Measurements from ENCODE around the gene LMCD1. TPM values are rescaled to one million over a fixed set of nuclear protein-coding genes. Genes with fewer than 3 reads are reported as not detected.

Gene LMCD1
- polyA plus RNA-seq, 3 donors = 0.09 to 0.51 TPM; not detected in 1

GRCh38 chr3:8493744-8494143 lies 7.9 kb upstream of the LMCD1 start:
- Mint-ChIP-seq H3K27ac (no peak overlapping the region), H3K36me3 (no peaks in the 10 kb centered on the region), H3K27me3 (ENCODE audit: low read depth in 3 of 3) (peaks cover 0 to 3% (median 0%) of the 10 kb centered on the region in 3 donors), H3K9me3 (peaks cover 0 to 4% (median 0%) of the 10 kb centered on the region in 7 donors), H3K4me1 (peaks cover 20% of the 10 kb centered on the region), H3K4me3 (no peak overlapping the region)
- H3K4me1 ChIP-seq (ENCODE audit: control insufficient read depth in 1 of 2, insufficient read depth in 2 of 2, low read length in 2 of 2) = peaks cover 20 to 24% of the 10 kb centered on the region in 2 donors
- TF ChIP-seq CTCF (IDR thresholded peaks at IDR 0.05) = no peak
- H3K9me3 ChIP-seq (replicated peaks in 1 of 2; ENCODE audit: control insufficient read depth in 1 of 2, insufficient read depth in 1 of 2, low read length in 2 of 2) = no peaks in the 10 kb centered on the region
- intact Hi-C loops (cut with micrococcal nuclease) = no loop called here
- no peaks in the 10 kb centered on the region for H4K20me1 ChIP-seq (ENCODE audit: insufficient read depth, low read length)
- H3K79me2 ChIP-seq (ENCODE audit: insufficient read depth, low read length) = no peaks in the 10 kb centered on the region
- no peaks in the 10 kb centered on the region for H3K36me3 ChIP-seq (replicated peaks in 1 of 2; ENCODE audit: control insufficient read depth in 1 of 2, insufficient read depth in 2 of 2, low read length in 2 of 2)
- no peak overlapping the region for H2AFZ ChIP-seq (ENCODE audit: insufficient read depth, low read depth, low read length, poor library complexity, severe bottlenecking)
- 97% methylated on average over 2 of the region's 4 CpGs for WGBS (ENCODE audit: insufficient coverage)
- DNase-seq = no peak
- no peak overlapping the region for H3K9ac ChIP-seq (ENCODE audit: insufficient read depth, low read length, poor library complexity, severe bottlenecking)
- no peak overlapping the region for H3K4me3 ChIP-seq (replicated peaks in 1 of 3; ENCODE audit: low read depth in 2 of 3, low read length in 3 of 3)
- no peak overlapping the region for H3K27ac ChIP-seq (ENCODE audit: low read depth in 1 of 2, low read length in 2 of 2)
- no peaks in the 10 kb centered on the region for H3K27me3 ChIP-seq (ENCODE audit: control insufficient read depth in 2 of 2, insufficient read depth in 2 of 2, low read length in 2 of 2)
- H3K4me2 ChIP-seq (replicated peaks; ENCODE audit: extremely low read depth, low read length, poor library complexity, severe bottlenecking) = no peak overlapping the region

- Histone ChIP-seq H3K27ac (ENCODE audit: low read depth in 1 of 2, low read length in 2 of 2) (no peak overlapping the region), H3K79me2 (ENCODE audit: insufficient read depth, low read length) (no peaks in the 10 kb centered on the region), H3K4me1 (ENCODE audit: control insufficient read depth in 1 of 2, insufficient read depth in 2 of 2, low read length in 2 of 2) (peaks cover 15 to 19% of the 10 kb centered on the region in 2 donors), H3K4me2 (replicated peaks; ENCODE audit: extremely low read depth, low read length, poor library complexity, severe bottlenecking) (no peak overlapping the region), H3K9me3 (replicated peaks in 1 of 2; ENCODE audit: control insufficient read depth in 1 of 2, insufficient read depth in 1 of 2, low read length in 2 of 2) (no peaks in the 10 kb centered on the region), H3K4me3 (replicated peaks in 1 of 3; ENCODE audit: low read depth in 2 of 3, low read length in 3 of 3) (no peak overlapping the region), H2AFZ (ENCODE audit: insufficient read depth, low read depth, low read length, poor library complexity, severe bottlenecking) (no peak overlapping the region), H3K27me3 (ENCODE audit: control insufficient read depth in 2 of 2, insufficient read depth in 2 of 2, low read length in 2 of 2) (peaks cover 0 to 1% of the 10 kb centered on the region in 2 donors), H4K20me1 (ENCODE audit: insufficient read depth, low read length) (no peaks in the 10 kb centered on the region), H3K9ac (ENCODE audit: insufficient read depth, low read length, poor library complexity, severe bottlenecking) (no peak overlapping the region), H3K36me3 (replicated peaks in 1 of 2; ENCODE audit: control insufficient read depth in 1 of 2, insufficient read depth in 2 of 2, low read length in 2 of 2) (no peaks in the 10 kb centered on the region)
- H3K4me1 Mint-ChIP-seq = peaks cover 16% of the 10 kb centered on the region
- WGBS (ENCODE audit: insufficient coverage) = no CpG with 5 or more reads among the region's 8 CpGs
- TF ChIP-seq CTCF (IDR thresholded peaks at IDR 0.05) = no peak
- H3K4me3 Mint-ChIP-seq = no peak overlapping the region
- H3K36me3 Mint-ChIP-seq = no peaks in the 10 kb centered on the region
- H3K9me3 Mint-ChIP-seq = peaks cover 0 to 2% (median 0%) of the 10 kb centered on the region in 7 donors
- H3K27ac Mint-ChIP-seq = no peak overlapping the region
- H3K27me3 Mint-ChIP-seq (ENCODE audit: low read depth in 3 of 3) = peaks cover 0 to 3% (median 3%) of the 10 kb centered on the region in 3 donors
- intact Hi-C loops (cut with micrococcal nuclease) = no loop called here
- no peak for DNase-seq
Observed at GRCh38 chr3:8494327-8494726, 7.3 kb upstream of the LMCD1 start.

Measured in CD14-positive monocyte (primary cell).